Measurements from ENCODE around the gene PROSER3. TPM values are rescaled to one million over a fixed set of nuclear protein-coding genes. Genes with fewer than 3 reads are reported as not detected.
A peak's percentile ranks its signal among the peaks of the same experiment; 100 is the strongest.

The PROSER3 gene
- total and polyA plus RNA-seq, 2 of the 13 experiments (the other 11 are each of a cell fraction or from before 2014, with no cell fraction given), result 5.1 to 5.7 TPM

- TF ChIP-seq, protein P1, sequence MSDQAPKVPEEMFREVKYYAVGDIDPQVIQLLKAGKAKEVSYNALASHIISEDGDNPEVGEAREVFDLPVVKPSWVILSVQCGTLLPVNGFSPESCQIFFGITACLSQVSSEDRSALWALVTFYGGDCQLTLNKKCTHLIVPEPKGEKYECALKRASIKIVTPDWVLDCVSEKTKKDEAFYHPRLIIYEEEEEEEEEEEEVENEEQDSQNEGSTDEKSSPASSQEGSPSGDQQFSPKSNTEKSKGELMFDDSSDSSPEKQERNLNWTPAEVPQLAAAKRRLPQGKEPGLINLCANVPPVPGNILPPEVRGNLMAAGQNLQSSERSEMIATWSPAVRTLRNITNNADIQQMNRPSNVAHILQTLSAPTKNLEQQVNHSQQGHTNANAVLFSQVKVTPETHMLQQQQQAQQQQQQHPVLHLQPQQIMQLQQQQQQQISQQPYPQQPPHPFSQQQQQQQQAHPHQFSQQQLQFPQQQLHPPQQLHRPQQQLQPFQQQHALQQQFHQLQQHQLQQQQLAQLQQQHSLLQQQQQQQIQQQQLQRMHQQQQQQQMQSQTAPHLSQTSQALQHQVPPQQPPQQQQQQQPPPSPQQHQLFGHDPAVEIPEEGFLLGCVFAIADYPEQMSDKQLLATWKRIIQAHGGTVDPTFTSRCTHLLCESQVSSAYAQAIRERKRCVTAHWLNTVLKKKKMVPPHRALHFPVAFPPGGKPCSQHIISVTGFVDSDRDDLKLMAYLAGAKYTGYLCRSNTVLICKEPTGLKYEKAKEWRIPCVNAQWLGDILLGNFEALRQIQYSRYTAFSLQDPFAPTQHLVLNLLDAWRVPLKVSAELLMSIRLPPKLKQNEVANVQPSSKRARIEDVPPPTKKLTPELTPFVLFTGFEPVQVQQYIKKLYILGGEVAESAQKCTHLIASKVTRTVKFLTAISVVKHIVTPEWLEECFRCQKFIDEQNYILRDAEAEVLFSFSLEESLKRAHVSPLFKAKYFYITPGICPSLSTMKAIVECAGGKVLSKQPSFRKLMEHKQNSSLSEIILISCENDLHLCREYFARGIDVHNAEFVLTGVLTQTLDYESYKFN (CRISPR knock-in tag; conservative IDR thresholded peaks at IDR 0.05), result peak; percentile 66
- TF ChIP-seq RFX1 (IDR thresholded peaks at IDR 0.05) (no peak), BRD4 (CRISPR knock-in tag; IDR thresholded peaks at IDR 0.05) (no peak), ZNF235 (CRISPR knock-in tag; IDR thresholded peaks at IDR 0.05; ENCODE audit: borderline replicate concordance) (no peak), CSRNP1 (CRISPR knock-in tag; IDR thresholded peaks at IDR 0.05) (no peak), CBFB (CRISPR knock-in tag; IDR thresholded peaks at IDR 0.05) (no peak), CHCHD3 (CRISPR knock-in tag; IDR thresholded peaks at IDR 0.05) (no peak), ZNF768 (CRISPR knock-in tag; IDR thresholded peaks at IDR 0.05) (no peak), ZFP37 (CRISPR knock-in tag; IDR thresholded peaks at IDR 0.05; ENCODE audit: borderline replicate concordance) (no peak), KLF6 (CRISPR knock-in tag; IDR thresholded peaks at IDR 0.05) (no peak), REST (IDR thresholded peaks at IDR 0.05; ENCODE audit: borderline replicate concordance in 1 of 2, low read depth in 1 of 2, low read length in 2 of 2) (no peak), BATF2 (CRISPR knock-in tag; IDR thresholded peaks at IDR 0.05) (no peak)
- TF ChIP-seq, protein P2, sequence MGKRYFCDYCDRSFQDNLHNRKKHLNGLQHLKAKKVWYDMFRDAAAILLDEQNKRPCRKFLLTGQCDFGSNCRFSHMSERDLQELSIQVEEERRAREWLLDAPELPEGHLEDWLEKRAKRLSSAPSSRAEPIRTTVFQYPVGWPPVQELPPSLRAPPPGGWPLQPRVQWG (CRISPR knock-in tag; IDR thresholded peaks at IDR 0.05; ENCODE audit: borderline replicate concordance, low read depth), result no peak
These were observed 9.5 kb downstream of the PROSER3 start (continued) for GRCh38 chr19:35767288-35768081.

Data from HepG2 (cell line).